GM21360 (cell line): Measurements from ENCODE around the gene MYO3B.
A peak's percentile ranks its signal among the peaks of the same experiment; 100 is the strongest.
"Not testable (repeated sequence)": the region's sequence is repeated elsewhere in the genome, so short reads cannot be mapped to it uniquely, and the experiment has no call there.

Source experiments
- ATAC-seq: cut with Tn5 transposase; IDR thresholded peaks from one replicate; pipeline ENCODE4 v1.9.1; 2021; ENCODE audit warnings: mild to moderate bottlenecking, moderate library complexity; ENCODE audit not compliant: unreplicated experiment

Gene MYO3B

DNA sequence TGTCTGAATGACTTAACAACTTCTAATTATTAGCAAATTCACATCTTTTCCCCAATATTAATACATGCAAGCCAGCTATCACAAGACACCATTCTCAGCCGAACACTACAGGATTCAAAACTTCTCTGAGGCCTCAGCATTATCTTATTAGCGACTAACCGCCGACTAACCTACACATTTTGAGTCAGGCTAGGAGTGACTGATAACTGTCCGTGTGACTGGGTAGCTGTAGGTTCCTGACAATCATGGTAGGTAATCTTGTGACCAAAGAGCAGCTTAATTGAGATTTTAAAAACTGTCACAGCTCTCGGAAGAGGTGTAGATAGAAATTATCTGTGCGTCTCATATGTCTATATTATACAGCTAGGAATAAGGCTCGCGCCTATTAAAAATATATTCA lies 493.1 kb downstream of the MYO3B start:
- ATAC-seq: no peak

DNA sequence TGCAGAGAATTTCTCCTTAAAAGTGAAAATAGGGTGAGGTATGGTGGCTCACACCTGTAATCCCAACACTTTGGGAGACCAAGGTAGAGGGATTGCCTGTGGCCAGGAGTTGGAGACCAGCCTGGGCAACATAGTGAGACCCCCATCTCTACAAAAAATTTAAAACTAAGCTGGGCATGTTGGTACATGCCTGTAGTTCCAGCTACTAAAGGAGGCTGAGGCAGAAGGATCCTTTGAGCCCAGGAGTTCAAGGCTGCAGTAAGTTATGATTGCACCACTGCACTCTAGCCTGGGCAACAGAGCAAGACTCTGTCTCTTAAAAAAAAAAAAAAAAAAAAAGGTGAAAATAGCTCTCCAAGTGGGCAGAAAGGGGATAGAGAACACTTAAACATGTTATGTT lies 496.3 kb downstream of the MYO3B start:
- ATAC-seq: not testable (repeated sequence)

DNA sequence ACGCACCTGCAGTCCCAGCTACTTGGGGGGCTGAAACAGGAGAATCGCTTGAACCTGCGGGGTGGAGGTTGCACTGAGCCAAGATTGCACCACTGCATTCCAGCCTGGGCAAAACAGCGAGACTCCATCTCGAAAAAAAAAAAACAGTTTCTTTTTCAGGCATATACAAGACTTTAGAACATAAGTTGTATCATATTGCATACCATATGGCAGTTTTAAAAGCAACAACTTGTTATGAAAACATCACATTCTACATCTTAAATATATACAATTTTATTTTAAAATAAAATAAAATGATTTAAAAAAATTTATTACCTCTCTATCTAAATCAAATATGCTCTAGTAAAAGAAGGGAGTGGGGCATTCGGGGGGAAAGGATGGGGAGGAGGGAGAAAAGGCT lies 497.8 kb downstream of the MYO3B start:
- no peak for ATAC-seq

DNA sequence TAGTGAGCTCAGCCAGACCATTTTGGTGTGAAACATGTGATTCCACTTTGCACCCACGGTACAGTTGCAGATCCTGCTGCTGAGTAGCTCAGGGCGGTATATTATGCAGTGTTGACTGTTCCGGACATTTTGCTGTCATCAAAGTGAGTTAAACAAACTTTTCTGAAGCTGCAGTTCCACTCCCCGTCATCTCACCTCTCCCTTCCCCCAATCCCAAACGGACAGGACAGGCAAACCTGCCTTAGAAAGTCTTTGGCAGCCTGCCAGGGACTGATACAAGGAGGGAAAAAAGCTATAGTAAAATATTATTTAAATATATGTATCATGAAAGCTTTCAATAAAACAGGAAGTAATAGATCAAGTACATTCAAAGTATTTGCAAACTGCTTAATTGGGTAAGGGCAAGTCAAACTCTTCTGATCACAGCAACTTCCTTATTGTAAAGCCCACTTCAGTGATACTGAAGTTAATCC lies 501.7 kb downstream of the MYO3B start:
- ATAC-seq: no peak

DNA sequence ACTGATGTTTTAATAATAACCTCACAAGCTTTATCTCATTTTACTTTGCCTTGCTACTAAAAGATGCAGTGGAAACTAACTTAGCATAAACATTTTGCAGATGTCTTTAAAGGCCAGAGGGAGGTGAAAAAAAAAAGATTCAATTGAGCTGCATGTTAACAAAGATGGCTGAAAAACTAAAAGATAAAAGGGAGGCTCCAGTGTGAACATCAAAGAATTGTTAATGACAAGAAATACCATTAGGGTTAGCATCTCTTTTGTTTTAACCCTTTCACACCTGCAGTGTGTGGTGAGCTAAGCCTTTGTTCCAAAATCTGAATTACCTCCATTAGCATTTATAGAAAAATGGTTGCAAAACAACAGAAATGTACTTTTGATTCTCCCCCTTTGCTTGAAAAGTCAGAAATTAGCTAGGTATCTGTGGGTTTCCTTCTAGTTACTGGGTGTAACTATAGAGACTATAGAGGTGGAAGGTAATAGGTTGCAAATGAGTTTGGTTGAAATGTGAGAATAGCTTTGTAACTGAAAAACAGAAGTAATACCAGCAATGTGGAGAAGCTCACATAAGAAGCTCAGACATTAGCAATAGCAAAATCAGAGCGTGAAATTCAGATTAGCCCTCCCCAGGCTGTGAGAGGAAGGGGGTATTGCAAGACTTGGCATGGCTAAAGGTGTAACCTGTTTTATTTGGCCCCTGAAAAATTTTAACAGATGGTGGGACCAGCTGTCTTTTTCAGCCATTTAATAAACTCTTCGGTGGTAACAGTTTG lies 502.4 kb downstream of the MYO3B start:
- peak; percentile 64 for ATAC-seq

DNA sequence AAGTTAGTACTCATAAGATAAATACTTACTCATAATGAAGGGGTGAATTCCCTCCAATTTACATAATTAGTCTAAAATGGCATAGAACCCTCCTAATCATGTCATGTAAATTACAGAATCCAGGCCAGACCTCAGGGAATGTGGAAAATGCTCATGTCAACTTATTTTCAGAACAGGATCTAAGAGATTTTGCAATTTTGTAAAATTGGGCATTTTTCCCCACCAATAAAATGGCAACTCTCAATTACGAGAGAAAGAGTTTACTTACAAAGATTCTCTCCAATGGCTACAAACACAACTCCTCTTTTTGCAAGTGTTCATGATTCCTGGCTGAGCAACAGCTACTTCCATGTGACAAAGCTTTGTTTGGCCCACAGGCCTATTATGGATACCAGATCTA lies 503.4 kb downstream of the MYO3B start:
- no peak for ATAC-seq

DNA sequence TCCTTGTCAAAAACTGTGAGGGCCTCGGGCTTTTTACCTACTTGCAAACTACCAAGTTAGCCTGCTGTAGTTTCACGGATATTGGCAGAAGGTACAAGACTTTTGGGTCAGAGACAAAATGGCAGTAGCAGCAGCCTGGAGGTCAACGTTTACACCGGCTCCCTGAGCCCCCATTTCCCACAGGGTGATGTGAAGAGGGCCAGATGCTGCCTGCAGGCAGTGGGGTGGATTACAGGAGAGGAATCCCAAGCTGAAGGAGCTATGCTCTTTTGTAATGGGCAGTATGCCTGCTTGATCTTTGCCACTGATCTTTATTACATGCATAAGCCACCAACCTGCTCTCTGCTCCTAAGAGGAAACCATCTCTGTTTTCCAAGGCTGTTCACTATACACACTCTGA lies 507.6 kb downstream of the MYO3B start:
- ATAC-seq: no peak

DNA sequence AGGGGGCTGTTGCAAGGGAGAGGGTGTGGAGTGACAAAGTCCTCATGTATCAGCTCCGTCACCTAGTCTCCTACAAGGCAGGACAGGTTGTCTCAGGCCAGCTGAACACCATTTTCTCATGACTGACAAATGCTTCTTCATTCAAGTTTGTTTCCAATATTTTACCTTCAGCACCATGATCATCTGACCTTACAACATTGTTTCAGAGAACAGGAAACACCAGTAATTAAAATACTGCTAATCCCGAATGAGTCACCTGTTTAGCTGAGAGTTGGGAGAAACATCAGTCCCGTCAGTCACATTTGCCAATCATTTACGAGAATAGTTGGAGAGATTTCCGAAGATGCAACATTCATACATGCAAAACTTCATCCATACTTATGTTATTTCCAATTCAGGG lies 511.5 kb downstream of the MYO3B start:
- ATAC-seq: no peak

DNA sequence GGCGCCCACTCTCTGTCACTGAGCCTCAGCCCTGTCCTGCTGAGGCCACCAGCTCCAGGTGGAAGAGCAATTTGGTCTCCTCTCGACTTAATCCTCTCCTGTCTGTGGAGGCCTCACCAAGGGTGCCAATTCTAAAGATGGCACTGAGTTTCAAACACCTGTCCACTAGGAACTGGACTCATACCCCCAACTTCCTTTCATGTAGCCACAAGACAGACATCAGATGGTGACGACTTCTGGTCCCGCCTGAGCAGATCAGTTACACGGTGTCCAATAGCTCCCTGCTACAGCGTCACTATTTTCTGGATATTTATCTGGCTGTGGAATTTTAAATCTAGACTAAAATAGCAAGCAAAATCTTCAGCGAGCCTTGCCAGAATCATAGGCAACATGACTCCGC lies 512.7 kb downstream of the MYO3B start:
- no peak for ATAC-seq

DNA sequence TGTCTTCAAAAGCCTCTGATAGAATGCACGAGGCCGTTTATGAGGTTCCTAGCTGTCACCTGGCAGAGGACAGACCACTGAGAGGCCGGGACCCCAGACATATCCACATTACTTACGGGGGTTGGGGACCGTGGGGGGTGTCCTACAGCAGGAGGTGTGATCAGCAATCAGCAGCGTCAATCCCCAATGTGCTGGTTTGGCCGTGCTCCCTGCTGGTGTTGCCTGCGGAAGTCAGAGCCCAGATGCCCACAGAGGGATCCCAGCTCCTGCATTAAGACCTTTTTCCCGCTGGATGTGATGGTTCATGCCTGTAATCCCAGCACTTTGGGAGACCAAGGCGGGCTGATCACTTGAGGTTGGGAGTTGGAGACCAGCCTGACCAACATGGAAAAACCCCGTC lies 516.4 kb downstream of the MYO3B start:
- no peak for ATAC-seq

DNA sequence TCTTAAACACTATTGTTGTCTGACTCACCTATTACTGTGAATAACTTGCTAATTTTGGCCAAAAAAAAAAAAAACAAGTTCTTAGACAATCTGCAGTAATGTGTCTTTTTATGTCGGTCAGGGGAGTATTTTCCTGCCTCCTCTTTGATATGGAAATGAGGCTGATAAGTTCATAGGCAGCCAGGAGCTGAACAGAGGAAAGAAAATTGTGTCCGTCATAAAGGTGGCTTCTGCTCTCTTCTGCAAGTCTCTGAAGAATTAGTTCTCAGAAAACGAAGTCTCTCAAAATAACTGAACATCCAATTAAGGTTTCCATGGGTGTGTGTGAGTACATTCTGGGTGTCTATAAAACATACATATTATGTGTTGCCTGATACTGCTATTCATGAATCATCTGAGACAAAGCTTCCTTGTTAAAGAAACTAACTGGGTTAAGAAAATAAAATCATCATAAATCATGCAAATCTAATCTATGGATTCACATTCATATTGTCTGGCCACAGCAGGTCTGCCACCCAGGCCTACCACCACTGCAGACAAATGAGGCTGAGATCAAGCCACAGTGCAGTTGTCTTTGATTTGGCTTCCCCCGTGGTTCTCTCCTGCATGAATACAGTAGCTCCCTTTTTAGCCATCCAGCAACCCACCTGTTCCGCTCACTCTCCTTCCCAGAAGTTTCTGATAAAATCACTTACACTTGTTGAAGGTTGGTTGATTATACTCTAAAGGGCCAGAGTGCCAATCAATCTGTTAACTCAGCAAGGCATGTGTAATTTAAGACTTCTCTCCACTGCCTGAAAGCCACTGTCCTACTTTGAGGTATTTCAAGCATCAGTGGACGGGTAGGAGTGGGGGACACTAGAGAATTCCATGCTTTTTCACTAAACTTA lies 517.8 kb downstream of the MYO3B start:
- no peak for ATAC-seq

DNA sequence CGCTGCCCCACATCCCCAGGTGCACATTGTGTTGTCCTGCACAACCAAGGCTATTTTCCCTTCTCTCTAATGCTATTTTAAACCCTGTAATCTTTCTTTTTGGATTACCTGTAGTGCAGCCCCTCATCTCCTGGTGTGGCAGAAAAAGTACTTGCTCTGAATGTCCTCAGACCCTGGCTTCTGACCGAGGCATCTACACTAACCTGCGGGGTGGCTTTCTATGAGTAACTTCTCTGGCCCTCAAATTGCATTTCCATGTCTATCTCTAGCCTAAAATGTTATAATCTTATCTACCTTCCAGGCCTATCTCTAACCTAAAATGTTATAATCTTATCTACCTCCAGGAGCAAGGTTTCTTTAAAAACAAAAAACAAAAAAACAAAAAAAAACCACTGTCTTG lies 519.0 kb downstream of the MYO3B start:
- ATAC-seq: no peak

DNA sequence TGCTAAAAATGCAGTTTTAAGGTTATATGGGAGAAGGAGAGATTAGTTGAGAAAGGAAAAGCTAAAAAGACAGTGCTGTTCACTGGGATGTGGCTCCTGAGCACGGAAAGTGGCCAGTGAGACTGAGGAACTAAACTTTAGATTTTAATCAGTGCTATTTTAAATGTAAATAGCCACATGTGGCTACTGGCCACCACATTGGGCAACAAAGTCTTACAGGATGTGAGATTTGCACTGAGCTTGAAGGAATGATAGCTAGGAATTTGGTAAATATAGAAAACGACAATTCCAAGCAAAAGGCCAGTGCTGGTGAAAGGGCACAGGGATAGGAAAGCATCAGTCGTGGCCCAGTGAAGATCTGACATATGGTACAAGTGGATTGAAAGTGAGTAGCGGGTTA lies 523.1 kb downstream of the MYO3B start:
- no peak for ATAC-seq

DNA sequence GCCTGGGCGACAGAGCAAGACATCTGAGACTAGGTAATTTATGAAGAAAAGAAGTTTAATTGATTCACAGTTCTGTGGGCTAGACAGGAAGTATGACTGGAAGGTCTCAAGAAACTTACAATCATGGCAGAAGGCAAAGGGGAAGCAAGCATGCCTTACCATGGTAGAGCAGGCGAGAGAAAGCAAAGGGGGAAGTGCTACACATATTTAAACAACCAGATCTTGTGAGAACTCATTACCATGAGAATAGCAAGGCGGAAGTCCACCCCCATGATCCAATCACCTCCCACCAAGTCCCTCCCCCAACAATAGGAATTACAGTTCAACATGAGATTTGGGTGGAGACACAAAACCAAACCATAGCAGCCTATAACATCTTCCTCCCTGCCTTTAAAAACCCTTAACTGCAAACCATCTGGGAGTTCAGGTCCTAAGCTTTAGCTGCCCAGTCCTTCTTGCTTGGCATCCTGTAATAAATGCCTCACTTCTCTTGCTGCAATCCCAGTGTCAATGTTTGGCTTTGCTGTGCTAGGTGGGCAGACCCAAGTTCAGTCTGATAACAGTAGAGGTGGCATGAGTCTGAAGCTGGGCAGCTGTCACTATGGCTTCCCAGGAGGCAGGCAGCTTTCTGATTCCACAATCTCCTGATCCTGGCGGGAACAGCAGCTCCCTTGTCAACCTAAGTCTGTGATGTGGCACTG lies 526.0 kb downstream of the MYO3B start:
- no peak for ATAC-seq
